GM19351 (cell line): ENCODE data around the gene LETMD1.

Source experiments
- ATAC-seq: cut with Tn5 transposase; IDR thresholded peaks from one replicate; pipeline ENCODE4 v1.9.1; 2021; ENCODE audit warnings: mild to moderate bottlenecking, moderate library complexity; ENCODE audit not compliant: unreplicated experiment

Gene LETMD1

GRCh38 chr12:51025836-51026638 is 22.1 kb upstream of the LETMD1 start, which contains the start of gene SLC11A2:
SLC11A2 (minus strand) TSS chr12:51026384; CDS start chr12:51010728, 15,656 bp downstream.
- ATAC-seq = peak; percentile 91

GRCh38 chr12:51027342-51027835 is 20.7 kb upstream of the LETMD1 start:
- no peak for ATAC-seq

- ATAC-seq = no peak
These were observed 19.9 kb upstream of the LETMD1 start for GRCh38 chr12:51028126-51028812.

- ATAC-seq = no peak
These were observed 19.3 kb upstream of the LETMD1 start for GRCh38 chr12:51028813-51029150.

- ATAC-seq = no peak
These were observed 15.1 kb upstream of the LETMD1 start for GRCh38 chr12:51033048-51033447.

DNA sequence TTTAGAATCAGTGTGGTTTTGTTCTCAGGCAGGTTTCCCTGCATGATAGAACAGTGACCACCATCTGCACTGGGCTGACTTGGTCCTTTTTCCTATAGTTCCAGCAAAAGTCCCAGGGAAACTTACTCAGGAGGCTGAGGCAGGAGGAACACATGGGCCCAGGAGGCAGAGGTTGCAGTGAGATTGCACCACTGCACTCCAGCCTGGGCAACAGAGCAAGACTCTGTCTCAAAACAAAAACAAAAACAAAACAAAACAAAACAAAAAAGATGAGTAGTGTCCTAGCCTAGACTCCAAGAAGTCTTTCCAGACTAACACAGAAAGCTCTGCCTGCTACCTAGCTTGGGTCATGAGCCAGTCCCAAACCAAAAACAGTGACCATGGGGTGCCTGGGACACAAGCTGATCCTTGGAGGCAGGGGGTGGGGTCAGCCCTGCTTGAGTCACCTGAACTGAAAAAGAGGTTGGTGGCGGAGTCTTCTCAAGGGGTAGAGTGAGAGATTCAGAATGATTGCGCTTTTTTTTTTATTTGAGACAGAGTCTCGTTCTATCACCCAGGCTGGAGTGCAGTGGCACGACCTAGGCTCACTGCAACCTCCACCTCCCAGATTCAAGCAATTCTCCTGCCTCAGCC is 14.6 kb upstream of the LETMD1 start:
- ATAC-seq = no peak

GRCh38 chr12:51036279-51036678 is 11.8 kb upstream of the LETMD1 start:
- no peak for ATAC-seq

GRCh38 chr12:51048661-51049251 is 629 bp downstream of the LETMD1 start:
- no peak for ATAC-seq

DNA sequence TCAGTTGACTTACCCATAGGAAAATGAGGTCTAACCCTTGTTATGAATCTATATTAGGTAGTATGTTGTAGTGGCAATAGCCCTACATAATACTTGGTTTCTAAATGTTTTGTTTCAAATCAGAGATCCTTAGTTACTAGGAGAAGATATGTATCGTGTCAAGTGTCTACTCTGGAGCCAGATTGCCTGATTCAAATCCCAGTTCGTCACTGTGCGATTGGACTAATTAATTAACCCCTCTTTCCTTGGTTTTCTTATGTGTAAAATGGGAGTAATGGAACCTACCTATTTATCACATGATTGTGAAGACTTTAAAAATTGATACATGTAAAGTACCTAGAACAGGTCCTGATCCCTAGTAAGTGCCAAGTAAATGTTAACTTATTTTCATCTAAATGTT is 1.4 kb downstream of the LETMD1 start:
- ATAC-seq = no peak

DNA sequence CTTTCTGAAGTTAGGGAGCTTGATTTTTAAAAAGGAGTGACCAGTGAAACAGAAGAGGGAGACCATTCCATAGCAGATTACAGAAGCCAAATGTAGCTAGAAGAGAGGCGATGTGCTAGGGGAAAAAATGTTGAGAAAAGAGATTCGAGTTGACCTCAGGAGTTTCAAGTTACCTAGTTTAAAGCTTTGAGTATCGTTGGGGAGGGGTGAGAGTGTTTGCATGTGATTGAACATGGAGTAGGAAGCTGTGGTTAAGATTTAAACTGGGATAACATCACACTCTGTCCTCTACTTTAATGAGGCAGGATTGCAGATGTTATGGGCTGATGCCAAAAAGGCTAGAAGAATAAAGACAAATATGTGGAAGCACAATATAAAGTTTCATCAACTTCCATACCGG is 3.7 kb downstream of the LETMD1 start:
- ATAC-seq = no peak

- ATAC-seq = no peak
These were observed 6.9 kb downstream of the LETMD1 start for GRCh38 chr12:51055060-51055459.

GRCh38 chr12:51056242-51056641 is 8.1 kb downstream of the LETMD1 start:
- no peak for ATAC-seq

GRCh38 chr12:51059086-51059485 is 11.0 kb downstream of the LETMD1 start:
- no peak for ATAC-seq

GRCh38 chr12:51062631-51063397 is 14.7 kb downstream of the LETMD1 start:
- ATAC-seq = no peak

GRCh38 chr12:51065530-51065929 is 17.4 kb downstream of the LETMD1 start:
- ATAC-seq = no peak

- ATAC-seq = no peak
These were observed 19.1 kb downstream of the LETMD1 start for GRCh38 chr12:51067229-51067628.

DNA sequence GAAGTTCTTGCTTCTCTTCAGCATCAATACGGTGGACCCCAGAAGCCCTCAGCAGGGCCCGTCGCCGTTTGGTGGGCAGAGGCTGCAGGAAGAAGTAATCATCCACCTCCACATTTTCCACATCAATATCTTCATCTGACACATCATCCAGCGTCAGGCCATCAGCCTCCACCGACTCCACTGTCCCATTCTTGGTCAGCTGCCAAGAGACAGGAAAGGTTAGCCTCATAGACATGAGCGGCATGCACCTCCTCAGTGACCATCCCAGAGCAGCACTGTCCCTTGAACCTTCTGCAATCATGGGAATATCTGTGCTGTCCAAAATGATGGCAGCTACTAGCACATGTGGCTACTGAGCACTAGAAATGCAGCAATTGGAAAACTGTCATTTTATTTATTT is 19.6 kb downstream of the LETMD1 start:
- no peak for ATAC-seq

DNA sequence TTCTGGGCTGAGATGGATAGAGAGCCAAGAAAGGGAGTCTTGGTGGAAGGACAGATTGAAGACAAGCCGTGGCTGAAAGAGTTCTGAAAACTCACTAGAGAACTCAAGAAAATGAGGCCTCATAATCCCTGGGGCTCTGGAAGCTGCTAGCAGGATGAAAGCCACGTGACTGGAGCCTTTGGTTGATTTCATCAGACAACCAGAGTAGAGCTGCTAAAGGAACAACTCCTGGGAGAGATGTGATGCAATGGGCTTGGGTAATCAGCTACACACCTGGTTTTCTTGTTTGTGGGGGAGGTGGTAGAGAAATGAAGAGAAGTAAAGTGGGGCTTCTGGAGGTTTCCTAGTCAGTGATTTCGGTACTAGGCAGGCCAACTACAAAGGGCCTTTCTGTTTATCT is 21.9 kb downstream of the LETMD1 start:
- no peak for ATAC-seq

- ATAC-seq = no peak
These were observed 23.5 kb downstream of the LETMD1 start for GRCh38 chr12:51071663-51072062.

- ATAC-seq = no peak
These were observed 27.3 kb downstream of the LETMD1 start for GRCh38 chr12:51075390-51075789.
